Measurements from ENCODE around the gene PSPH.

PSPH gene

GRCh38 chr7:56003749-56004148, 47.5 kb downstream of the PSPH start:
- Histone ChIP-seq H3K9me3 (ENCODE audit: control insufficient read depth in 2 of 2, low read length in 2 of 2) (no peaks in the 10 kb centered on the region), H3K27ac (ENCODE audit: low read length) (no peak overlapping the region), H3K9ac (ENCODE audit: low read length in 2 of 2) (no peak overlapping the region), H3K27me3 (ENCODE audit: control insufficient read depth in 1 of 2, insufficient read depth in 2 of 2, low read length in 2 of 2) (no peaks in the 10 kb centered on the region), H3K4me1 (ENCODE audit: control insufficient read depth, insufficient read depth, low read length) (no peaks in the 10 kb centered on the region), H3K36me3 (ENCODE audit: control insufficient read depth in 2 of 2, insufficient read depth in 2 of 2, low read length in 2 of 2) (peaks cover 4% of the 10 kb centered on the region in 2 donors), H3K4me3 (ENCODE audit: low read length in 2 of 2) (no peak overlapping the region)

GRCh38 chr7:55996856-55997500, 54.3 kb downstream of the PSPH start:
- Histone ChIP-seq H3K27ac (ENCODE audit: low read length) (no peak overlapping the region), H3K36me3 (ENCODE audit: control insufficient read depth in 2 of 2, insufficient read depth in 2 of 2, low read length in 2 of 2) (peaks cover 41 to 42% of the 10 kb centered on the region in 2 donors), H3K9ac (ENCODE audit: low read length in 2 of 2) (no peak overlapping the region), H3K4me3 (ENCODE audit: low read length in 2 of 2) (no peak overlapping the region), H3K9me3 (ENCODE audit: control insufficient read depth in 2 of 2, low read length in 2 of 2) (no peaks in the 10 kb centered on the region), H3K4me1 (ENCODE audit: control insufficient read depth, insufficient read depth, low read length) (no peaks in the 10 kb centered on the region), H3K27me3 (ENCODE audit: control insufficient read depth in 1 of 2, insufficient read depth in 2 of 2, low read length in 2 of 2) (no peaks in the 10 kb centered on the region)

- Histone ChIP-seq H3K4me3 (ENCODE audit: low read length in 2 of 2) (no peak overlapping the region), H3K9me3 (ENCODE audit: control insufficient read depth in 2 of 2, low read length in 2 of 2) (no peaks in the 10 kb centered on the region), H3K27me3 (ENCODE audit: control insufficient read depth in 1 of 2, insufficient read depth in 2 of 2, low read length in 2 of 2) (no peaks in the 10 kb centered on the region), H3K36me3 (ENCODE audit: control insufficient read depth in 2 of 2, insufficient read depth in 2 of 2, low read length in 2 of 2) (peaks cover 37 to 44% of the 10 kb centered on the region in 2 donors), H3K4me1 (ENCODE audit: control insufficient read depth, insufficient read depth, low read length) (no peaks in the 10 kb centered on the region), H3K9ac (ENCODE audit: low read length in 2 of 2) (no peak overlapping the region), H3K27ac (ENCODE audit: low read length) (no peak overlapping the region)
Measured at GRCh38 chr7:55992346-55992745, 58.9 kb downstream of the PSPH start.

GRCh38 chr7:55983537-55983936, 67.7 kb downstream of the PSPH start:
- no peak overlapping the region for H3K4me3 ChIP-seq (ENCODE audit: low read length in 2 of 2)
- H3K9me3 ChIP-seq (ENCODE audit: control insufficient read depth in 2 of 2, low read length in 2 of 2), result no peaks in the 10 kb centered on the region
- no peak overlapping the region for H3K27ac ChIP-seq (ENCODE audit: low read length)

GRCh38 chr7:55980266-55980665, 71.0 kb downstream of the PSPH start:
- Histone ChIP-seq H3K9ac (ENCODE audit: low read length in 2 of 2) (no peak overlapping the region), H3K9me3 (ENCODE audit: control insufficient read depth in 2 of 2, low read length in 2 of 2) (no peaks in the 10 kb centered on the region), H3K27ac (ENCODE audit: low read length) (no peak overlapping the region), H3K4me1 (ENCODE audit: control insufficient read depth, insufficient read depth, low read length) (peaks cover 4% of the 10 kb centered on the region), H3K4me3 (ENCODE audit: low read length in 2 of 2) (no peak overlapping the region), H3K27me3 (ENCODE audit: control insufficient read depth in 1 of 2, insufficient read depth in 2 of 2, low read length in 2 of 2) (no peaks in the 10 kb centered on the region), H3K36me3 (ENCODE audit: control insufficient read depth in 2 of 2, insufficient read depth in 2 of 2, low read length in 2 of 2) (peaks cover 38 to 57% of the 10 kb centered on the region in 2 donors)

More at GRCh38 chr7:55983537-55983936, 67.7 kb downstream of the PSPH start:
- no peak overlapping the region for H3K9ac ChIP-seq (ENCODE audit: low read length in 2 of 2)
- H3K27me3 ChIP-seq (ENCODE audit: control insufficient read depth in 1 of 2, insufficient read depth in 2 of 2, low read length in 2 of 2), result no peaks in the 10 kb centered on the region
- no peaks in the 10 kb centered on the region for H3K4me1 ChIP-seq (ENCODE audit: control insufficient read depth, insufficient read depth, low read length)
- peaks cover 45 to 57% of the 10 kb centered on the region in 2 donors for H3K36me3 ChIP-seq (ENCODE audit: control insufficient read depth in 2 of 2, insufficient read depth in 2 of 2, low read length in 2 of 2)

GRCh38 chr7:55977831-55978230, 73.4 kb downstream of the PSPH start:
- Histone ChIP-seq H3K4me3 (ENCODE audit: low read length in 2 of 2) (no peak overlapping the region), H3K9ac (ENCODE audit: low read length in 2 of 2) (no peak overlapping the region), H3K27ac (ENCODE audit: low read length) (no peak overlapping the region), H3K36me3 (ENCODE audit: control insufficient read depth in 2 of 2, insufficient read depth in 2 of 2, low read length in 2 of 2) (peaks cover 28 to 38% of the 10 kb centered on the region in 2 donors), H3K4me1 (ENCODE audit: control insufficient read depth, insufficient read depth, low read length) (peaks cover 4% of the 10 kb centered on the region), H3K9me3 (ENCODE audit: control insufficient read depth in 2 of 2, low read length in 2 of 2) (no peaks in the 10 kb centered on the region), H3K27me3 (ENCODE audit: control insufficient read depth in 1 of 2, insufficient read depth in 2 of 2, low read length in 2 of 2) (no peaks in the 10 kb centered on the region)

GRCh38 chr7:55975988-55976633, 75.1 kb downstream of the PSPH start:
- no peak overlapping the region for H3K27ac ChIP-seq (ENCODE audit: low read length)

GRCh38 chr7:55973747-55974250, 77.4 kb downstream of the PSPH start:
- Histone ChIP-seq H3K27me3 (ENCODE audit: control insufficient read depth in 1 of 2, insufficient read depth in 2 of 2, low read length in 2 of 2) (no peaks in the 10 kb centered on the region), H3K9ac (ENCODE audit: low read length in 2 of 2) (no peak overlapping the region), H3K36me3 (ENCODE audit: control insufficient read depth in 2 of 2, insufficient read depth in 2 of 2, low read length in 2 of 2) (peaks cover 6 to 11% of the 10 kb centered on the region in 2 donors), H3K4me1 (ENCODE audit: control insufficient read depth, insufficient read depth, low read length) (peaks cover 8% of the 10 kb centered on the region), H3K4me3 (ENCODE audit: low read length in 2 of 2) (no peak overlapping the region), H3K9me3 (ENCODE audit: control insufficient read depth in 2 of 2, low read length in 2 of 2) (no peaks in the 10 kb centered on the region), H3K27ac (ENCODE audit: low read length) (no peak overlapping the region)

More at GRCh38 chr7:55975988-55976633, 75.1 kb downstream of the PSPH start:
- Histone ChIP-seq H3K27me3 (ENCODE audit: control insufficient read depth in 1 of 2, insufficient read depth in 2 of 2, low read length in 2 of 2) (no peaks in the 10 kb centered on the region), H3K4me3 (ENCODE audit: low read length in 2 of 2) (no peak overlapping the region), H3K4me1 (ENCODE audit: control insufficient read depth, insufficient read depth, low read length) (peaks cover 4% of the 10 kb centered on the region), H3K36me3 (ENCODE audit: control insufficient read depth in 2 of 2, insufficient read depth in 2 of 2, low read length in 2 of 2) (peaks cover 22 to 26% of the 10 kb centered on the region in 2 donors), H3K9me3 (ENCODE audit: control insufficient read depth in 2 of 2, low read length in 2 of 2) (no peaks in the 10 kb centered on the region), H3K9ac (ENCODE audit: low read length in 2 of 2) (no peak overlapping the region)

GRCh38 chr7:55970978-55971377, 80.3 kb downstream of the PSPH start:
- peaks cover 0 to 8% of the 10 kb centered on the region in 2 donors for H3K36me3 ChIP-seq (ENCODE audit: control insufficient read depth in 2 of 2, insufficient read depth in 2 of 2, low read length in 2 of 2)
- H3K9me3 ChIP-seq (ENCODE audit: control insufficient read depth in 2 of 2, low read length in 2 of 2), result no peaks in the 10 kb centered on the region
- peaks cover 9% of the 10 kb centered on the region for H3K4me1 ChIP-seq (ENCODE audit: control insufficient read depth, insufficient read depth, low read length)
- H3K4me3 ChIP-seq (ENCODE audit: low read length in 2 of 2), result no peak overlapping the region
- no peak overlapping the region for H3K27ac ChIP-seq (ENCODE audit: low read length)
- no peaks in the 10 kb centered on the region for H3K27me3 ChIP-seq (ENCODE audit: control insufficient read depth in 1 of 2, insufficient read depth in 2 of 2, low read length in 2 of 2)
- H3K9ac ChIP-seq (ENCODE audit: low read length in 2 of 2), result no peak overlapping the region

- no peaks in the 10 kb centered on the region for H3K27me3 ChIP-seq (ENCODE audit: control insufficient read depth in 1 of 2, insufficient read depth in 2 of 2, low read length in 2 of 2)
- H3K4me1 ChIP-seq (ENCODE audit: control insufficient read depth, insufficient read depth, low read length), result peaks cover 13% of the 10 kb centered on the region
- no peaks in the 10 kb centered on the region for H3K9me3 ChIP-seq (ENCODE audit: control insufficient read depth in 2 of 2, low read length in 2 of 2)
- H3K4me3 ChIP-seq (ENCODE audit: low read length in 2 of 2), result no peak overlapping the region
- peaks cover 0 to 8% of the 10 kb centered on the region in 2 donors for H3K36me3 ChIP-seq (ENCODE audit: control insufficient read depth in 2 of 2, insufficient read depth in 2 of 2, low read length in 2 of 2)
- H3K27ac ChIP-seq (ENCODE audit: low read length), result no peak overlapping the region
- H3K9ac ChIP-seq (ENCODE audit: low read length in 2 of 2), result no peak overlapping the region
Measured at GRCh38 chr7:55970561-55970960, 80.7 kb downstream of the PSPH start.

- Histone ChIP-seq H3K27ac (ENCODE audit: low read length) (no peak overlapping the region), H3K9ac (ENCODE audit: low read length in 2 of 2) (no peak overlapping the region)
Measured at GRCh38 chr7:55969391-55969790, 81.9 kb downstream of the PSPH start.

More at GRCh38 chr7:55969391-55969790, 81.9 kb downstream of the PSPH start:
- Histone ChIP-seq H3K4me3 (ENCODE audit: low read length in 2 of 2) (no peak overlapping the region), H3K9me3 (ENCODE audit: control insufficient read depth in 2 of 2, low read length in 2 of 2) (no peaks in the 10 kb centered on the region), H3K36me3 (ENCODE audit: control insufficient read depth in 2 of 2, insufficient read depth in 2 of 2, low read length in 2 of 2) (peaks cover 0 to 8% of the 10 kb centered on the region in 2 donors), H3K27me3 (ENCODE audit: control insufficient read depth in 1 of 2, insufficient read depth in 2 of 2, low read length in 2 of 2) (no peaks in the 10 kb centered on the region), H3K4me1 (ENCODE audit: control insufficient read depth, insufficient read depth, low read length) (peaks cover 15% of the 10 kb centered on the region)

Measured in stomach smooth muscle (tissue), 2 donors.